ENCODE data around the gene FCMR.

Gene FCMR

GRCh38 chr1:206890125-206891060 lies 31.3 kb downstream of the FCMR start:
- H3K4me3 ChIP-seq (ENCODE audit: low read depth, low read length), result no peak overlapping the region
- TF ChIP-seq, protein P1, sequence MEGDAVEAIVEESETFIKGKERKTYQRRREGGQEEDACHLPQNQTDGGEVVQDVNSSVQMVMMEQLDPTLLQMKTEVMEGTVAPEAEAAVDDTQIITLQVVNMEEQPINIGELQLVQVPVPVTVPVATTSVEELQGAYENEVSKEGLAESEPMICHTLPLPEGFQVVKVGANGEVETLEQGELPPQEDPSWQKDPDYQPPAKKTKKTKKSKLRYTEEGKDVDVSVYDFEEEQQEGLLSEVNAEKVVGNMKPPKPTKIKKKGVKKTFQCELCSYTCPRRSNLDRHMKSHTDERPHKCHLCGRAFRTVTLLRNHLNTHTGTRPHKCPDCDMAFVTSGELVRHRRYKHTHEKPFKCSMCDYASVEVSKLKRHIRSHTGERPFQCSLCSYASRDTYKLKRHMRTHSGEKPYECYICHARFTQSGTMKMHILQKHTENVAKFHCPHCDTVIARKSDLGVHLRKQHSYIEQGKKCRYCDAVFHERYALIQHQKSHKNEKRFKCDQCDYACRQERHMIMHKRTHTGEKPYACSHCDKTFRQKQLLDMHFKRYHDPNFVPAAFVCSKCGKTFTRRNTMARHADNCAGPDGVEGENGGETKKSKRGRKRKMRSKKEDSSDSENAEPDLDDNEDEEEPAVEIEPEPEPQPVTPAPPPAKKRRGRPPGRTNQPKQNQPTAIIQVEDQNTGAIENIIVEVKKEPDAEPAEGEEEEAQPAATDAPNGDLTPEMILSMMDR (IDR thresholded peaks at IDR 0.05; ENCODE audit: low read depth, low read length, missing control alignments), result no peak
- no peak for DNase-seq (ENCODE audit: low read depth)

- no peak for DNase-seq (ENCODE audit: low read depth)
- H3K4me3 ChIP-seq (ENCODE audit: low read depth, low read length), result no peak overlapping the region
- TF ChIP-seq, protein P1 (IDR thresholded peaks at IDR 0.05; ENCODE audit: low read depth, low read length, missing control alignments), result no peak
Observed at GRCh38 chr1:206887701-206888100, 34.0 kb downstream of the FCMR start.

DNA sequence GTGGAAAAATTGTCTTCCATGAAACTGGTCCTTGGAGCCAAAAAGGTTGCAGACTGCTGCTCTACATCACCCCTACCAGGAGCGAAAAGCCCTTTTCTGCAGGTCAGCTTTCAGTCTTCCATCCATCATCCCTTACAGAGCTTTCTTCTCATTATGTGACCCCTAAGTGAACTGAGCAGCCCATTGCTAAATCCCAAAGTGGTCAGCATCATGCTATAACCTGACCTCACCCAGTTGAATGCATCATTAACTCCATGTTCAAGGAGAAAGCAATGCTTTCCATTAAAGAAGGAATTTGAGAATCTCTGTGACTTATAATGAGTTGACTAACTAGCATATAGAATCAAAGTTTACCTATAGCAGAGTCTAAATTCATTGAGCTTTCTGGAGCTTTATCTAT lies 34.9 kb downstream of the FCMR start:
- TF ChIP-seq, protein P1 (IDR thresholded peaks at IDR 0.05; ENCODE audit: low read depth, low read length, missing control alignments), result no peak
- no peak overlapping the region for H3K4me3 ChIP-seq (ENCODE audit: low read depth, low read length)
- DNase-seq (ENCODE audit: low read depth), result no peak

GRCh38 chr1:206885341-206886060 lies 36.2 kb downstream of the FCMR start:
- TF ChIP-seq, protein P1 (IDR thresholded peaks at IDR 0.05; ENCODE audit: low read depth, low read length, missing control alignments), result no peak
- no peak for DNase-seq (ENCODE audit: low read depth)
- no peak overlapping the region for H3K4me3 ChIP-seq (ENCODE audit: low read depth, low read length)

DNA sequence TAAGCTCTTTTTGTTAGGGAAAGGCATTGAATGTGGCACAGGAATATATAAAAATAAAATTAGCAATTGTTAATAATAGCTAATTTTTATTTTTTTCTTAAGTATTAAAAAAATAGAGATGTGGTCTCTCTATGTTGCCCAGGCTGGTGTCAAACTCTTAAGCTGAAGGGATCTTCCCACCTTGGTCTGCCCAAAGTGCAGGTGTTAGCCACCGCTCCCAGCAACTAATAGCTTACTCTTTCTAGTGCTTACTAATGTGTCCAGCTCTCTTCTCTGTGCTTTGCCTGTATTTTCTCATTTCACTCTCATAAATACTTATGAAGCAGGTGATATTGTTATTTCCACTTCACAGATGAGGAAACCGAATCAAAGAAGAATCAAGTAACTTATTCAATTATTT lies 37.9 kb downstream of the FCMR start:
- no peak overlapping the region for H3K4me3 ChIP-seq (ENCODE audit: low read depth, low read length)
- TF ChIP-seq, protein P1 (IDR thresholded peaks at IDR 0.05; ENCODE audit: low read depth, low read length, missing control alignments), result no peak
- no peak for DNase-seq (ENCODE audit: low read depth)

GRCh38 chr1:206883160-206883559 lies 38.6 kb downstream of the FCMR start:
- TF ChIP-seq, protein P1 (IDR thresholded peaks at IDR 0.05; ENCODE audit: low read depth, low read length, missing control alignments), result no peak
- no peak overlapping the region for H3K4me3 ChIP-seq (ENCODE audit: low read depth, low read length)
- DNase-seq (ENCODE audit: low read depth), result no peak
